Osteoblast (primary cell): ENCODE results near the gene DENND1B. TPM values are rescaled to one million over a fixed set of nuclear protein-coding genes. Genes with fewer than 3 reads are reported as not detected.

Experiments
- DNase-seq: peaks from one replicate; pipeline ENCODE4 v3.0.0; 2011; ENCODE audit warnings: low spot score, mixed read lengths; ENCODE audit not compliant: insufficient read length; ENCODE audit errors: missing footprints
- H2AFZ ChIP-seq: 2 replicates; pipeline ENCODE4 v1.6.0; 2011; ENCODE audit warnings: mild to moderate bottlenecking, low read length
- H3K27ac ChIP-seq: 2 replicates; pipeline ENCODE4 v1.5.1; 2011; ENCODE audit warnings: mild to moderate bottlenecking, low read depth, low read length, moderate library complexity
- H3K27me3 ChIP-seq: 2 replicates; pipeline ENCODE4 v1.6.0; 2012; ENCODE audit warnings: mild to moderate bottlenecking, control low read depth, inconsistent platforms, low read length, moderate library complexity; ENCODE audit not compliant: insufficient read depth
- H3K36me3 ChIP-seq: 2 replicates; pipeline ENCODE4 v1.5.1; 2011; ENCODE audit warnings: mild to moderate bottlenecking, low read length, control low read depth, moderate library complexity; ENCODE audit not compliant: insufficient read depth
- H3K4me1 ChIP-seq: 2 replicates; pipeline ENCODE4 v1.5.1; 2011; ENCODE audit warnings: mild to moderate bottlenecking, low read length, control low read depth, moderate library complexity; ENCODE audit not compliant: insufficient read depth
- H3K4me2 ChIP-seq: 2 replicates; pipeline ENCODE4 v1.6.0; 2011; ENCODE audit warnings: mild to moderate bottlenecking, low read length; ENCODE audit not compliant: insufficient read depth
- H3K4me3 ChIP-seq: fragments of 200-600 bp; sonication (generic); 3 replicates; pipeline ENCODE4 v1.5.1; 2012; ENCODE audit warnings: mild to moderate bottlenecking, low read length, inconsistent platforms; ENCODE audit not compliant: insufficient read depth
- H3K79me2 ChIP-seq: 2 replicates; pipeline ENCODE4 v1.6.0; 2012; ENCODE audit warnings: mild to moderate bottlenecking, low read length, control low read depth, inconsistent platforms; ENCODE audit not compliant: insufficient read depth
- H3K9me3 ChIP-seq: 2 replicates; pipeline ENCODE4 v1.5.1; 2011; ENCODE audit warnings: low read depth, low read length, control low read depth
- H4K20me1 ChIP-seq: 2 replicates; pipeline ENCODE4 v1.6.0; 2012; ENCODE audit warnings: mild to moderate bottlenecking, low read length, control low read depth; ENCODE audit not compliant: insufficient read depth
- CTCF ChIP-seq: IDR thresholded peaks from 2 replicates; pipeline ENCODE4 v1.5.1; 2011; ENCODE audit warnings: mild to moderate bottlenecking, low read depth, low read length, moderate library complexity; ENCODE audit errors: extremely low read depth
- small RNA-seq: library from RNA; depleted of rRNA; stranded (forward); fragments of <200 nt; gene quantifications from one replicate; pipeline ENCODE3, GENCODE V24; 2012
- total RNA-seq: library from RNA; depleted of rRNA; stranded (reverse); fragments of >200 nt; gene quantifications from 2 replicates; pipeline ENCODE4 v1.2.3, GENCODE V29; 2012

DENND1B gene
- total RNA-seq, 1 donor, result 22.4 TPM

GRCh38 chr1:197464044-197464443 is 311.2 kb downstream of the DENND1B start:
- Histone ChIP-seq H3K27me3 (no peaks in the 10 kb centered on the region), H3K4me1 (no peaks in the 10 kb centered on the region), H3K4me3 (no peak overlapping the region), H3K27ac (no peak overlapping the region), H3K9me3 (no peaks in the 10 kb centered on the region), H3K4me2 (peak overlapping the region; percentile 45), H3K79me2 (no peaks in the 10 kb centered on the region), H3K36me3 (no peaks in the 10 kb centered on the region), H2AFZ (peak overlapping the region; percentile 77), H4K20me1 (no peaks in the 10 kb centered on the region)
- no peak for DNase-seq
- no peak for TF ChIP-seq CTCF

DNA sequence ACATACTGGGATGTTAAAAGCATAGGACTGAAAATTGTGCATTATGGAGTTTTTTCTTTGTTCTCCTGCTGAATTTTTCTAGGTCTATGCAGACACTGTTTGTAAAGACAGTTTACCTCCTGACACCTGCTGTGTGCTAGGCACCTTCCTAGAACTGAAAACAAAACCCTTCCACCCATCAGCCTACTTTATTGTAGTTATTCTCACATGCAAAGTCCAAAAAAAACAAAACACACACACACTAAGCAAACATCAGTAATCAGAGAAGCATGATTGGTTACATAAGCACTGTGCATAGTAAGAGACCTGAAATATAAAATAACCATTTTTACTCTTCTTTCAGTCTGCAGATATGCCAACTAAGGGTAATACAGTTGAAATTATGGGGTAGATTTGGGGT is 312.1 kb downstream of the DENND1B start:
- TF ChIP-seq CTCF, result no peak
- H3K79me2 ChIP-seq, result no peaks in the 10 kb centered on the region
- no peak overlapping the region for H3K4me3 ChIP-seq
- no peaks in the 10 kb centered on the region for H3K9me3 ChIP-seq
- no peaks in the 10 kb centered on the region for H3K27me3 ChIP-seq
- no peak overlapping the region for H2AFZ ChIP-seq
- DNase-seq, result no peak
- no peaks in the 10 kb centered on the region for H4K20me1 ChIP-seq
- no peak overlapping the region for H3K4me2 ChIP-seq
- H3K36me3 ChIP-seq, result no peaks in the 10 kb centered on the region
- H3K4me1 ChIP-seq, result no peaks in the 10 kb centered on the region
- no peak overlapping the region for H3K27ac ChIP-seq

GRCh38 chr1:197462539-197462938 is 312.7 kb downstream of the DENND1B start:
- H3K27ac ChIP-seq, result no peak overlapping the region
- H3K4me1 ChIP-seq, result no peaks in the 10 kb centered on the region
- no peak overlapping the region for H3K4me3 ChIP-seq
- no peaks in the 10 kb centered on the region for H3K36me3 ChIP-seq
- TF ChIP-seq CTCF, result no peak
- H3K9me3 ChIP-seq, result no peaks in the 10 kb centered on the region
- DNase-seq, result no peak
- H3K27me3 ChIP-seq, result no peaks in the 10 kb centered on the region
- no peaks in the 10 kb centered on the region for H4K20me1 ChIP-seq
- no peak overlapping the region for H2AFZ ChIP-seq
- H3K79me2 ChIP-seq, result no peaks in the 10 kb centered on the region
- no peak overlapping the region for H3K4me2 ChIP-seq

Small RNA genes within 50 kb of the gene (small RNA-seq; reads per million reads assigned to genes)
- gene RF00019, result not detected

Other genes starting within 250 kb of the DENND1B start
- gene C1orf53, start 127.2 kb upstream of the DENND1B start, total RNA-seq, result 6.5 and 9.7 TPM in 2 replicates
- gene LHX9, start 141.9 kb upstream of the DENND1B start, total RNA-seq, result 0.59 and 1.8 TPM in 2 replicates